ENCODE measurements around the gene ABCA9. TPM values are rescaled to one million over a fixed set of nuclear protein-coding genes. Genes with fewer than 3 reads are reported as not detected.

ABCA9 gene
- total RNA-seq, 3 donors from 2014 or later = 18.0 to 92.7 (median 56.7) TPM

GRCh38 chr17:68942389-68942788 lies 118.3 kb downstream of the ABCA9 start:
- no peak for TF ChIP-seq POLR2A (IDR thresholded peaks at IDR 0.05)
- TF ChIP-seq POLR2AphosphoS5 (IDR thresholded peaks at IDR 0.05) = no peak
- no peak for TF ChIP-seq CTCF (IDR thresholded peaks at IDR 0.05)

GRCh38 chr17:68941761-68942160 lies 119.0 kb downstream of the ABCA9 start:
- Histone ChIP-seq H3K27ac (no peak overlapping the region), H3K27me3 (no peaks in the 10 kb centered on the region), H3K9me3 (no peaks in the 10 kb centered on the region), H3K4me1 (no peaks in the 10 kb centered on the region), H3K36me3 (no peaks in the 10 kb centered on the region), H3K4me3 (no peak overlapping the region)
- intact Hi-C loops (cut with DNase I; ENCODE audit: low total_unique reads) = no loop called here
- TF ChIP-seq CTCF (IDR thresholded peaks at IDR 0.05) (no peak), POLR2A (IDR thresholded peaks at IDR 0.05) (no peak), POLR2AphosphoS5 (IDR thresholded peaks at IDR 0.05) (no peak)
- DNase-seq (ENCODE audit: low spot score in 2 of 2) = no peak

More at GRCh38 chr17:68942389-68942788, 118.3 kb downstream of the ABCA9 start:
- Histone ChIP-seq H3K36me3 (no peaks in the 10 kb centered on the region), H3K9me3 (no peaks in the 10 kb centered on the region), H3K4me3 (no peak overlapping the region), H3K27ac (no peak overlapping the region), H3K4me1 (no peaks in the 10 kb centered on the region), H3K27me3 (no peaks in the 10 kb centered on the region)
- intact Hi-C loops (cut with DNase I; ENCODE audit: low total_unique reads) = no loop called here
- no peak for DNase-seq (ENCODE audit: low spot score in 2 of 2)

GRCh38 chr17:68939195-68939594 lies 121.5 kb downstream of the ABCA9 start:
- intact Hi-C loops (cut with DNase I; ENCODE audit: low total_unique reads) = no loop called here

GRCh38 chr17:68937890-68938514 lies 122.7 kb downstream of the ABCA9 start:
- H3K36me3 ChIP-seq = no peaks in the 10 kb centered on the region
- intact Hi-C loops (cut with DNase I; ENCODE audit: low total_unique reads) = no loop called here
- H3K9me3 ChIP-seq = no peaks in the 10 kb centered on the region
- no peaks in the 10 kb centered on the region for H3K4me1 ChIP-seq
- no peak for DNase-seq (ENCODE audit: low spot score in 2 of 2)
- no peaks in the 10 kb centered on the region for H3K27me3 ChIP-seq
- TF ChIP-seq CTCF (IDR thresholded peaks at IDR 0.05) (no peak), POLR2AphosphoS5 (IDR thresholded peaks at IDR 0.05) (no peak), POLR2A (IDR thresholded peaks at IDR 0.05) (no peak)
- no peak overlapping the region for H3K27ac ChIP-seq
- H3K4me3 ChIP-seq = no peak overlapping the region

More at GRCh38 chr17:68939195-68939594, 121.5 kb downstream of the ABCA9 start:
- Histone ChIP-seq H3K9me3 (no peaks in the 10 kb centered on the region), H3K36me3 (no peaks in the 10 kb centered on the region), H3K27me3 (no peaks in the 10 kb centered on the region), H3K27ac (no peak overlapping the region), H3K4me3 (no peak overlapping the region), H3K4me1 (no peaks in the 10 kb centered on the region)
- TF ChIP-seq POLR2A (IDR thresholded peaks at IDR 0.05) = no peak
- TF ChIP-seq POLR2AphosphoS5 (IDR thresholded peaks at IDR 0.05) = no peak
- TF ChIP-seq CTCF (IDR thresholded peaks at IDR 0.05) = no peak
- no peak for DNase-seq (ENCODE audit: low spot score in 2 of 2)

GRCh38 chr17:68927516-68927915 lies 133.2 kb downstream of the ABCA9 start:
- H3K27me3 ChIP-seq = no peaks in the 10 kb centered on the region
- intact Hi-C loops (cut with DNase I; ENCODE audit: low total_unique reads) = no loop called here
- H3K4me3 ChIP-seq = no peak overlapping the region
- TF ChIP-seq POLR2AphosphoS5 (IDR thresholded peaks at IDR 0.05) = no peak
- TF ChIP-seq CTCF (IDR thresholded peaks at IDR 0.05) = no peak
- no peak for TF ChIP-seq POLR2A (IDR thresholded peaks at IDR 0.05)
- H3K9me3 ChIP-seq = no peaks in the 10 kb centered on the region
- H3K27ac ChIP-seq = no peak overlapping the region
- DNase-seq (ENCODE audit: low spot score in 2 of 2) = no peak
- H3K4me1 ChIP-seq = no peaks in the 10 kb centered on the region
- no peaks in the 10 kb centered on the region for H3K36me3 ChIP-seq

Measured in breast epithelium (tissue), 4 donors.